Measurements from ENCODE around the gene KIAA0232.

DNA sequence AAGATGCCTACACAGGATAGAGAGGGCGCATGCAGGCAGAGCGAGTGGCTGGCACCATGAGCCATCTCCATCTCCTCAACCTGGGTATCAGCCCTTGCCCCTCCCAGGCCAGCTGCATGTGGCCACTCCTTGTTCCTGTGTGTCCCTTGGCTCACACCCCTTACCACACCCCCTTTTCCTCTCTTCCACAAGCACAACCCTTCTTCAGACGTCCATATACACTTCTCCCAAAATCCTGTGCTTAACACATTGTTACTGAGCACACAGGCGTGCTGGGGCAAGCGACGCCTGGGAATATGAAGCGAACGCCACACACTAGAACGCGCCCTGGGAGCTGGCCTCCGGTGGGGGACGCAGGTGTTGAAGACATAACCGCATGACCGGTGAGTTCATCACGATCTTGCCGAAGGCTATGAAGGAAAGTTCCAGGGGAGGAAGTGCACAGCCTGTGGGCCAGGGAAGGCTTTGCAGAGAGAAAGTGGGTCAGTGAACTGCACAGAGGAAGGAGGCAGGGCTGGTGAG is 19.1 kb upstream of the KIAA0232 start:
- TF ChIP-seq POLR2AphosphoS5 (IDR thresholded peaks at IDR 0.05; ENCODE audit: low read depth, low read length) (no peak), POLR2A (IDR thresholded peaks at IDR 0.05; ENCODE audit: low read depth, low read length) (no peak)
